ENCODE results near the gene RABEP2. TPM values are rescaled to one million over a fixed set of nuclear protein-coding genes. Genes with fewer than 3 reads are reported as not detected.

Gene RABEP2
- total and polyA plus RNA-seq, 9 of the 15 experiments (the other 6 are each of a cell fraction or from before 2014, with no cell fraction given) = 0.15 to 13.4 (median 3.5) TPM

- Histone ChIP-seq H4K20me1 (replicated peaks; ENCODE audit: control insufficient read depth, insufficient read depth, low read length) (no peaks in the 10 kb centered on the region), H3K27me3 (ENCODE audit: control insufficient read depth in 2 of 2, insufficient read depth in 2 of 2, low read length in 2 of 2) (no peaks in the 10 kb centered on the region), H3K9me3 (replicated peaks; ENCODE audit: control insufficient read depth, insufficient read depth, low read depth, low read length) (no peaks in the 10 kb centered on the region), H3K9me1 (ENCODE audit: control insufficient read depth, insufficient read depth, low read length) (no peaks in the 10 kb centered on the region), H3K4me1 (replicated peaks in 1 of 2; ENCODE audit: control insufficient read depth in 2 of 2, insufficient read depth in 2 of 2, low read length in 2 of 2) (peaks cover 11 to 37% of the 10 kb centered on the region in 2 experiments; a peak in 4 of 5 replicates), H3K27ac (ENCODE audit: extremely low read depth, low read depth, low read length) (no peak overlapping the region), H2AFZ (ENCODE audit: low read depth, low read length) (no peak overlapping the region), H3K4me2 (ENCODE audit: insufficient read depth, low read length) (no peak overlapping the region), H3K79me2 (ENCODE audit: control insufficient read depth, insufficient read depth, low read length) (peaks cover 9% of the 10 kb centered on the region), H3K36me3 (ENCODE audit: control insufficient read depth, insufficient read depth, low read length) (no peaks in the 10 kb centered on the region), H3K4me3 (no peak overlapping the region), H3K9ac (ENCODE audit: insufficient read depth in 1 of 2, low read depth in 2 of 2, low read length in 2 of 2) (peak overlapping the region in 1 of 2 experiments; percentile 78; a peak in 2 of 4 replicates)
- ATAC-seq (no peak), FAIRE-seq (no peak), DNase-seq (ENCODE audit: extremely low read depth in 1 of 4, low spot score in 3 of 4) (no peak)
- WGBS (ENCODE audit: insufficient coverage, low coverage, missing lambda C conversion rate) = 75% methylated on average over 22 of the region's 25 CpGs
- ChIA-PET CTCF (ENCODE audit: low intra/inter-chr PET ratio) (no interaction called here), POLR2A (interaction anchor here (0.5 kb wide), 1 partner anchor 10 kb away, joined by 3 read pairs; no protein-coding TSS in a partner anchor)
- in situ Hi-C loops (cut with MboI) (no loop called here), intact Hi-C loops (cut with micrococcal nuclease) (loop anchor here (5.0 kb wide), 2 partner anchors 36 to 54 kb away; partner anchors contain the start of gene TUFM)
- TF ChIP-seq ZNF134 (CRISPR knock-in tag; conservative IDR thresholded peaks at IDR 0.05) (no peak), NR2C2 (CRISPR knock-in tag; IDR thresholded peaks at IDR 0.05) (no peak), NR2C2 (tag; IDR thresholded peaks at IDR 0.05) (no peak), DNMT1 (IDR thresholded peaks at IDR 0.05) (no peak), HCFC1 (IDR thresholded peaks at IDR 0.05; ENCODE audit: low read depth, low read length) (no peak), RNF2 (IDR thresholded peaks at IDR 0.05) (no peak), SIX5 (IDR thresholded peaks at IDR 0.05; ENCODE audit: borderline replicate concordance in 1 of 2, insufficient read depth in 1 of 2, low read depth in 1 of 2, low read length in 2 of 2) (no peak), MEIS2 (IDR thresholded peaks at IDR 0.05; ENCODE audit: partially characterized antibody) (no peak), FOXP4 (CRISPR knock-in tag; IDR thresholded peaks at IDR 0.05; ENCODE audit: borderline replicate concordance) (no peak), E2F1 (CRISPR knock-in tag; IDR thresholded peaks at IDR 0.05) (no peak), FUS (optimal IDR thresholded peaks at IDR 0.05; ENCODE audit: low read depth, low read length) (no peak)
- no TSS peak for BruUV-seq (replicated peaks)
Observed at GRCh38 chr16:28883221-28883996, 41.6 kb downstream of the RABEP2 start.
